ENCODE data around the gene HOXA10.

The HOXA10 gene

GRCh38 chr7:27214239-27214950 lies 40.3 kb upstream of the HOXA10 start:
- no peak for DNase-seq (ENCODE audit: low read depth)
- H3K4me3 ChIP-seq (ENCODE audit: control insufficient read depth, low read depth, low read length), result no peak overlapping the region
- no peak for TF ChIP-seq CTCF (IDR thresholded peaks at IDR 0.05; ENCODE audit: control insufficient read depth, insufficient read depth, low read depth, low read length, missing control alignments)

GRCh38 chr7:27213433-27214238 lies 39.5 kb upstream of the HOXA10 start:
- TF ChIP-seq CTCF (IDR thresholded peaks at IDR 0.05; ENCODE audit: control insufficient read depth, insufficient read depth, low read depth, low read length, missing control alignments), result no peak
- DNase-seq (ENCODE audit: low read depth), result no peak
- no peak overlapping the region for H3K4me3 ChIP-seq (ENCODE audit: control insufficient read depth, low read depth, low read length)

- TF ChIP-seq CTCF (IDR thresholded peaks at IDR 0.05; ENCODE audit: control insufficient read depth, insufficient read depth, low read depth, low read length, missing control alignments), result no peak
- no peak for DNase-seq (ENCODE audit: low read depth)
- H3K4me3 ChIP-seq (ENCODE audit: control insufficient read depth, low read depth, low read length), result no peak overlapping the region
Measured at GRCh38 chr7:27212497-27213432, 38.6 kb upstream of the HOXA10 start.

GRCh38 chr7:27211764-27212204 lies 37.7 kb upstream of the HOXA10 start:
- no peak overlapping the region for H3K4me3 ChIP-seq (ENCODE audit: control insufficient read depth, low read depth, low read length)

GRCh38 chr7:27211084-27211446 lies 36.9 kb upstream of the HOXA10 start:
- no peak overlapping the region for H3K4me3 ChIP-seq (ENCODE audit: control insufficient read depth, low read depth, low read length)
- no peak for TF ChIP-seq CTCF (IDR thresholded peaks at IDR 0.05; ENCODE audit: control insufficient read depth, insufficient read depth, low read depth, low read length, missing control alignments)

More at GRCh38 chr7:27211764-27212204, 37.7 kb upstream of the HOXA10 start:
- TF ChIP-seq CTCF (IDR thresholded peaks at IDR 0.05; ENCODE audit: control insufficient read depth, insufficient read depth, low read depth, low read length, missing control alignments), result no peak
- DNase-seq (ENCODE audit: low read depth), result no peak

GRCh38 chr7:27210441-27211083 lies 36.4 kb upstream of the HOXA10 start:
- peak overlapping the region; percentile 25 for H3K4me3 ChIP-seq (ENCODE audit: control insufficient read depth, low read depth, low read length)
- TF ChIP-seq CTCF (IDR thresholded peaks at IDR 0.05; ENCODE audit: control insufficient read depth, insufficient read depth, low read depth, low read length, missing control alignments), result peak; percentile 76
- DNase-seq (ENCODE audit: low read depth), result no peak

More at GRCh38 chr7:27211084-27211446, 36.9 kb upstream of the HOXA10 start:
- DNase-seq (ENCODE audit: low read depth), result no peak

All from AG09309 (cell line).